ENCODE results near the gene METTL17. TPM values are rescaled to one million over a fixed set of nuclear protein-coding genes. Genes with fewer than 3 reads are reported as not detected.
"Not testable (repeated sequence)": the region's sequence is repeated elsewhere in the genome, so short reads cannot be mapped to it uniquely, and the experiment has no call there.

The METTL17 gene
- total and polyA plus RNA-seq, 5 donors from 2014 or later: 37.3 to 75.9 (median 46.0) TPM

DNA sequence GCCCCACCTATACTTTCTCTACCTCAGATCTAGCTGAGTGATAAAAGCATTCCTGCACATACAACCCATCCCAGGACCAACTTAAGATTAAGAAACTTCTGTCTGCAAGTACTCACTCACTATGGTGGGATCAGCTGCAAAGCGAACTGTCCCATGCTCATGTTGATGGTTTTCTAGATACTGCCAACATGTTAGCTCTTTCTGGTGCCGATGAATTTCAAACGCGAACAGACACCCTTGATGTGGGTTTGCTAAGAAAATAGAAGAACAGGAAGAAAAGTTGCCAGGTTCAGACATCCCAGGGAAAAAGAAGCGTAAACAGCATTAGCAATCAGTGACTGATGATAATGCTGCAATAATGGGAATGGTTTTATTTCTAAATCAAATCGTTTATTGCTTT is 7.8 kb downstream of the METTL17 start:
- Histone ChIP-seq H3K4me3 (ENCODE audit: low read depth, low read length) (no peak overlapping the region), H3K36me3 (ENCODE audit: control insufficient read depth, insufficient read depth, low read length) (peaks cover 49% of the 10 kb centered on the region), H3K27me3 (ENCODE audit: control insufficient read depth, insufficient read depth, low read length) (no peaks in the 10 kb centered on the region), H3K9me3 (ENCODE audit: control insufficient read depth in 2 of 2, low read length in 2 of 2) (no peaks in the 10 kb centered on the region), H3K27ac (ENCODE audit: insufficient read depth, low read length, poor library complexity, severe bottlenecking) (no peak overlapping the region), H3K4me1 (ENCODE audit: control insufficient read depth, insufficient read depth, low read length, poor library complexity, severe bottlenecking) (no peaks in the 10 kb centered on the region)
- peaks cover 0 to 15% (median 4%) of the 10 kb centered on the region in 4 donors for H3K4me1 Mint-ChIP-seq
- peak overlapping the region in 1 of 3 donors; percentile 77 for H3K27ac Mint-ChIP-seq
- peaks cover 2% of the 10 kb centered on the region for H3K27me3 Mint-ChIP-seq
- H3K4me3 Mint-ChIP-seq: no peak overlapping the region
- DNase-seq (no peak), ATAC-seq (ENCODE audit: low read depth in 2 of 2) (no peak)
- H3K36me3 Mint-ChIP-seq: peaks cover 29% of the 10 kb centered on the region
- no peaks in the 10 kb centered on the region for H3K9me3 Mint-ChIP-seq

DNA sequence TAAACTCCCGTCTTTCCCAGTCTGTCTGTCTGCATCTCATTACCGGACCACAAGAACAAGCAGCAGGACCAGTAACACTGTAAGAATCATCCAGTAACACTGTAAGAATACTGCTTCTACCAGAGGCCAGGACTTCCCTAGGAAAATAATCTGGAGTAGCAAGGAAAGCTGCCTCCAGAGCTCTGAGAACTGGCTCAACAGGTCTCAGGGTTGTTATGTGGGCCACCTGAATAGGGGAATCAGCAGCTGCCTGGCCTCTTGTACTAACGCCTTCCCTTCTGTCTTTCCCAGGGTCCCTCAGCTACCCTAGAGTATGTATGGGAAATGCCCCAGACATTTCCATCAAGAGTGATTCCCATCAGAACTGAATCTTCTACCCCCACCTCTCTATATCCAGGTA is 8.4 kb downstream of the METTL17 start:
- peak overlapping the region in 1 of 3 donors; percentile 78 for H3K27ac Mint-ChIP-seq
- H3K4me3 ChIP-seq (ENCODE audit: low read depth, low read length): no peak overlapping the region
- H3K9me3 Mint-ChIP-seq: no peaks in the 10 kb centered on the region
- H3K27me3 ChIP-seq (ENCODE audit: control insufficient read depth, insufficient read depth, low read length): no peaks in the 10 kb centered on the region
- ATAC-seq (ENCODE audit: low read depth in 2 of 2) (no peak), DNase-seq (no peak)
- no peaks in the 10 kb centered on the region for H3K4me1 ChIP-seq (ENCODE audit: control insufficient read depth, insufficient read depth, low read length, poor library complexity, severe bottlenecking)
- peaks cover 5% of the 10 kb centered on the region for H3K27me3 Mint-ChIP-seq
- peaks cover 0 to 12% (median 3%) of the 10 kb centered on the region in 4 donors for H3K4me1 Mint-ChIP-seq
- H3K4me3 Mint-ChIP-seq: peak overlapping the region in 1 of 4 donors; percentile 22
- H3K36me3 ChIP-seq (ENCODE audit: control insufficient read depth, insufficient read depth, low read length): peaks cover 43% of the 10 kb centered on the region
- no peak overlapping the region for H3K27ac ChIP-seq (ENCODE audit: insufficient read depth, low read length, poor library complexity, severe bottlenecking)
- H3K9me3 ChIP-seq (ENCODE audit: control insufficient read depth in 2 of 2, low read length in 2 of 2): no peaks in the 10 kb centered on the region
- peaks cover 29% of the 10 kb centered on the region for H3K36me3 Mint-ChIP-seq

DNA sequence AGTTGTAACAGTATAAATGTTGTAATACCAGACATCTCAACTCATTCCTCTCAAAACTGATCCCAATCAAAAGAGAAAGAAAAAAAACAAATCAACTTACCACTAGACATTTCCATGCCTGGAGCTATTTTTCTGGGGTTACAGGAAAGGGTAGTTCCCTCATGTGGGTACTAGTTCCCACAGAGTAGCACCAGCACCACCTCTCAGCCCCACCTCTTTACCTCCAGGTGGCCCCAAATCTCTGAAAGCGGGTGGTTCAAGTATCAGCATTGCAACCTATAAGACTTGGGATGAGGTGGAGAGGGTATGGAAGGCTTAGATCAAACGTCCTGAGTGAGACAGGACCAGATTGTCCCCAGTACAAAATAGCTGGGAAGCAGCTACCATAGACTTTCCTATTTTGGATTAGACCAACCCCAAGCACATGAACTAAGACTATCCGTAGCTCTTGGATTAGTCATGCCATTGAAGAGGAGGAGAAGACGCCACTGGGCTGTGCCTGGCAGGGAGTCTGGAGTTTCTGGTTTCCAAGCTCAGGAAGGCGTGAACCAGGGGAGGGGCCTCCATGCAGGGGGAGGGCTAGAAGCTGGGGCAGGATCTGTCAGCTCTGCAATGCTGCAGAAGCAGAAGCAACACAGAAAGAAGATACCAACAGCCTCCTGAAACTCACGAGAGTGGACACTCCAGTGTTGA is 9.0 kb downstream of the METTL17 start, which contains the start of gene SLC39A2:
Gene SLC39A2 (plus strand): TSS at position 620 of the 693 bp plus-strand sequence. CDS start 154 bp downstream, outside the sequence.
- Mint-ChIP-seq H3K27ac (peak within 1 kb of the TSS in 1 of 3 donors; percentile 78), H3K27me3 (peaks cover 5% of the 10 kb centered on the region), H3K36me3 (peaks cover 26% of the 10 kb centered on the region), H3K4me1 (peaks cover 0 to 11% (median 1%) of the 10 kb centered on the region in 4 donors), H3K4me3 (peak within 1 kb of the TSS in 1 of 4 donors; percentile 22), H3K9me3 (no peaks in the 10 kb centered on the region)
- H3K27ac ChIP-seq (ENCODE audit: insufficient read depth, low read length, poor library complexity, severe bottlenecking): no peak within 1 kb of the TSS
- DNase-seq: no peak
- H3K4me1 ChIP-seq (ENCODE audit: control insufficient read depth, insufficient read depth, low read length, poor library complexity, severe bottlenecking): no peaks in the 10 kb centered on the region
- H3K36me3 ChIP-seq (ENCODE audit: control insufficient read depth, insufficient read depth, low read length): peaks cover 39% of the 10 kb centered on the region
- no peaks in the 10 kb centered on the region for H3K9me3 ChIP-seq (ENCODE audit: control insufficient read depth in 2 of 2, low read length in 2 of 2)
- H3K4me3 ChIP-seq (ENCODE audit: low read depth, low read length): no peak within 1 kb of the TSS
- no peaks in the 10 kb centered on the region for H3K27me3 ChIP-seq (ENCODE audit: control insufficient read depth, insufficient read depth, low read length)
- no peak for ATAC-seq (ENCODE audit: low read depth in 2 of 2)

DNA sequence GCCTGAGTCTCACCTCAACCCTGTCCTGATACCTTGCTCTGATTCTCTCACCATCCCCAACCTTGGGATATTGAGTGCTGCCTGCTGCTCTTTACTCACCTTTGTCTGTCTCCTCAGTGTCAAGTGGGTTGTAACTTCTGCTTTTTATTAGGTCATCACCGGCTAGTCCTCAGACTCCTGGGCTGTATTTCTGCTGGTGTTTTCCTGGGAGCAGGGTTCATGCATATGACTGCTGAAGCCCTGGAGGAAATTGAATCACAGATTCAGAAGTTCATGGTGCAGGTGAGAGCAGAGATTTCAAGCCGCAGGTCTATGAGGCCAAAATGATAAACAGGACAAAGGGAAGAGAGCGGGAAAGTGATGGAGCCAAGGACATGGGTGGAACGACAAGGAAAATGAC is 9.8 kb downstream of the METTL17 start:
- Mint-ChIP-seq H3K4me1 (peaks cover 0 to 9% (median 0%) of the 10 kb centered on the region in 4 donors), H3K36me3 (peaks cover 18% of the 10 kb centered on the region), H3K9me3 (no peaks in the 10 kb centered on the region), H3K4me3 (no peak overlapping the region), H3K27ac (no peak overlapping the region), H3K27me3 (peaks cover 12% of the 10 kb centered on the region)
- H3K36me3 ChIP-seq (ENCODE audit: control insufficient read depth, insufficient read depth, low read length): peaks cover 32% of the 10 kb centered on the region
- no peak overlapping the region for H3K27ac ChIP-seq (ENCODE audit: insufficient read depth, low read length, poor library complexity, severe bottlenecking)
- DNase-seq (no peak), ATAC-seq (ENCODE audit: low read depth in 2 of 2) (no peak)
- H3K4me1 ChIP-seq (ENCODE audit: control insufficient read depth, insufficient read depth, low read length, poor library complexity, severe bottlenecking): no peaks in the 10 kb centered on the region
- H3K4me3 ChIP-seq (ENCODE audit: low read depth, low read length): no peak overlapping the region
- no peaks in the 10 kb centered on the region for H3K27me3 ChIP-seq (ENCODE audit: control insufficient read depth, insufficient read depth, low read length)
- H3K9me3 ChIP-seq (ENCODE audit: control insufficient read depth in 2 of 2, low read length in 2 of 2): no peaks in the 10 kb centered on the region

DNA sequence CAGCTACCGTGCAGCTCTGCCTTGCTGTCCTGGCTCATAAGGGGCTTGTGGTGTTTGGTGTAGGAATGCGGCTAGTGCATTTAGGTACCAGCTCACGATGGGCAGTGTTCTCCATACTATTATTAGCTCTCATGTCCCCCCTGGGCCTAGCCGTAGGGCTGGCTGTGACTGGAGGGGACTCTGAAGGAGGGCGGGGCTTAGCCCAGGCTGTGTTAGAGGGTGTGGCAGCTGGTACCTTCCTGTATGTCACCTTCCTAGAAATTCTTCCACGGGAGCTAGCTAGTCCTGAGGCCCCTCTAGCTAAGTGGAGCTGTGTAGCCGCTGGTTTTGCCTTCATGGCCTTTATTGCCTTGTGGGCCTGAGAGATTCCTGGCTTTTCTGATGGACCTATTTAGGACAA is 11.4 kb downstream of the METTL17 start:
- Histone ChIP-seq H3K9me3 (ENCODE audit: control insufficient read depth in 2 of 2, low read length in 2 of 2) (no peaks in the 10 kb centered on the region), H3K4me3 (ENCODE audit: low read depth, low read length) (no peak overlapping the region), H3K36me3 (ENCODE audit: control insufficient read depth, insufficient read depth, low read length) (peaks cover 15% of the 10 kb centered on the region), H3K27ac (ENCODE audit: insufficient read depth, low read length, poor library complexity, severe bottlenecking) (no peak overlapping the region), H3K4me1 (ENCODE audit: control insufficient read depth, insufficient read depth, low read length, poor library complexity, severe bottlenecking) (no peaks in the 10 kb centered on the region), H3K27me3 (ENCODE audit: control insufficient read depth, insufficient read depth, low read length) (no peaks in the 10 kb centered on the region)
- no peak for DNase-seq
- Mint-ChIP-seq H3K9me3 (no peaks in the 10 kb centered on the region), H3K27me3 (peaks cover 12% of the 10 kb centered on the region), H3K27ac (peak overlapping the region in 1 of 3 donors; percentile 15), H3K4me1 (peaks cover 0 to 6% (median 0%) of the 10 kb centered on the region in 4 donors), H3K4me3 (no peak overlapping the region), H3K36me3 (peaks cover 3% of the 10 kb centered on the region)
- no peak for ATAC-seq (ENCODE audit: low read depth in 2 of 2)

DNA sequence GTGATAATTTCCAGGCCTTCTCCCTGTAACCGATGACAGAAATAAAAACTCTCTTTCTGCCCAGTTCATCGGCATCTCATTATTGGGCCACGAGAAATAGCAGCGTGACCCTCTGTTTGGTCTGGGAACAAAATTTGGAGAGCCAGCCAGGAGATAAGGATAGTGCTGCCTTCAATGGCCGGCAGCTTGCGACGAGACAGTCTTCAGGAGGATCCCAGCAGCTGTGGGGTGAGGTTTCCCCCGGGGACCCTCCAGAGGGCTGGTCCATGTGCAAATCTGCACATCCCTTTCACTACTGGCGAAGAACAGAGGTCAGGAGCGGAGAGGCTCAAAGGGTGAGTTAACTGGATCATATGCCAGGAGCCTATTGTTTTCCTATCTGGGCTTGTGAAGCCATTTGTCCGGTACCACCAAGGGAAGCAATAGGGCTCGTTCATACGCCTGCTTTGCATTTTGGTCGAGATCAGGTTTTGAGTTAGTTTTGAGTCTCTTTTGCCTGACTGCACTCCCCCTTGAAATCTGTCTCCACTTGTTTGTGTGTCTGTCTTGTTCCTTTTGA is 14.1 kb downstream of the METTL17 start:
- no peaks in the 10 kb centered on the region for H3K27me3 ChIP-seq (ENCODE audit: control insufficient read depth, insufficient read depth, low read length)
- H3K4me3 ChIP-seq (ENCODE audit: low read depth, low read length): no peak overlapping the region
- DNase-seq (no peak), ATAC-seq (ENCODE audit: low read depth in 2 of 2) (no peak)
- no peaks in the 10 kb centered on the region for H3K36me3 ChIP-seq (ENCODE audit: control insufficient read depth, insufficient read depth, low read length)
- H3K4me1 ChIP-seq (ENCODE audit: control insufficient read depth, insufficient read depth, low read length, poor library complexity, severe bottlenecking): no peaks in the 10 kb centered on the region
- Mint-ChIP-seq H3K27ac (no peak overlapping the region), H3K4me3 (no peak overlapping the region), H3K4me1 (no peaks in the 10 kb centered on the region), H3K9me3 (no peaks in the 10 kb centered on the region), H3K27me3 (peaks cover 15% of the 10 kb centered on the region), H3K36me3 (no peaks in the 10 kb centered on the region)
- H3K9me3 ChIP-seq (ENCODE audit: control insufficient read depth in 2 of 2, low read length in 2 of 2): no peaks in the 10 kb centered on the region
- H3K27ac ChIP-seq (ENCODE audit: insufficient read depth, low read length, poor library complexity, severe bottlenecking): no peak overlapping the region

DNA sequence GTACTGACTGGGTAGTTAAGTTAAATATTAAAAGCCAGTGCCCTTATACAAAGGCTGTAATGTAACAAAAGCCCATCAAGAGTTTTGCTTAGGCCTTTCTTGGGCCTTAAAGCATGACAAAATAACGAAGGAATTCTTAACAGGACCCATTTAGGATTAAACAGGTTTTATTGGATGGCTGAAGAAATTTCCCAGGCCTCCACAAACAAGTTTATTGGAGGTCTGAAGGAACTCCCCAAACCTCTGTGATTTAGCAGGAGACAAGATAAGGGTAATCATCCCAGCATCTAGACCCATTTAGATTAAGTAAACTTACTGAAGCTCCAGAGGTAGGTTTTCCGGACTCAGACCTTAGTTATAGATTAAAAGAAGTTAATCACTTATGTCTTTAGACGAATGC is 19.9 kb downstream of the METTL17 start:
- H3K9me3 Mint-ChIP-seq; H3K9me3 ChIP-seq (ENCODE audit: control insufficient read depth in 2 of 2, low read length in 2 of 2); H3K4me1 Mint-ChIP-seq; H3K27ac Mint-ChIP-seq; H3K4me3 ChIP-seq (ENCODE audit: low read depth, low read length); H3K36me3 ChIP-seq (ENCODE audit: control insufficient read depth, insufficient read depth, low read length); H3K4me1 ChIP-seq (ENCODE audit: control insufficient read depth, insufficient read depth, low read length, poor library complexity, severe bottlenecking); H3K27ac ChIP-seq (ENCODE audit: insufficient read depth, low read length, poor library complexity, severe bottlenecking); ATAC-seq (ENCODE audit: low read depth in 2 of 2); H3K36me3 Mint-ChIP-seq; H3K4me3 Mint-ChIP-seq; DNase-seq: not testable (repeated sequence)
- peaks cover 25% of the 10 kb centered on the region for H3K27me3 Mint-ChIP-seq
- peaks cover 14% of the 10 kb centered on the region for H3K27me3 ChIP-seq (ENCODE audit: control insufficient read depth, insufficient read depth, low read length)

DNA sequence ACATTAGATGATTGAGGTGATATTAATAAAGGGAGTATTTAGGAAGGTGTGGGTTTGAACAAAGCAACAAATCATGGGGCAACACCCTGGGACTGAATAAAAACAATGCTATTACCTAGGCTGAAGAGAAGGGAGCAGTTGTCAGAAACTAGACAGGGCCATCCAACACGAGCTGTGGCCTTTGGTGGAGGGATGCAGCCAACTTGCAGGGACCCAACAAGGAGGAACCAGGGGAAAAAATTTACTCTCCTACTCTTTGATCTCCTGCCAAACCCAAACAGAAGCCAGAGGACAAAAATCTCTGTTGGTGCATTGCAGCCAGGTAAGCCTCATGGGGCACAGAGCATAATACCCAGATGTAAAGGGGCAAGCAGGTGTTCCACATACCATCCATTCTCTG is 21.4 kb downstream of the METTL17 start:
- H3K27ac ChIP-seq (ENCODE audit: insufficient read depth, low read length, poor library complexity, severe bottlenecking): no peak overlapping the region
- H3K4me3 ChIP-seq (ENCODE audit: low read depth, low read length): no peak overlapping the region
- peaks cover 14% of the 10 kb centered on the region for H3K27me3 ChIP-seq (ENCODE audit: control insufficient read depth, insufficient read depth, low read length)
- H3K4me3 Mint-ChIP-seq: no peak overlapping the region
- H3K9me3 Mint-ChIP-seq: no peaks in the 10 kb centered on the region
- H3K9me3 ChIP-seq (ENCODE audit: control insufficient read depth in 2 of 2, low read length in 2 of 2): no peaks in the 10 kb centered on the region
- DNase-seq (no peak), ATAC-seq (ENCODE audit: low read depth in 2 of 2) (no peak)
- H3K4me1 Mint-ChIP-seq: no peaks in the 10 kb centered on the region
- no peaks in the 10 kb centered on the region for H3K4me1 ChIP-seq (ENCODE audit: control insufficient read depth, insufficient read depth, low read length, poor library complexity, severe bottlenecking)
- peaks cover 26% of the 10 kb centered on the region for H3K27me3 Mint-ChIP-seq
- H3K36me3 ChIP-seq (ENCODE audit: control insufficient read depth, insufficient read depth, low read length): no peaks in the 10 kb centered on the region
- H3K27ac Mint-ChIP-seq: no peak overlapping the region
- no peaks in the 10 kb centered on the region for H3K36me3 Mint-ChIP-seq

Data from CD4-positive, CD25-positive, alpha-beta regulatory T cell (primary cell).